G401.6 (cell line): ENCODE results near the gene FLAD1.

Experiments used
- FAIRE-seq: peaks from 2 replicates; lab custom pipeline; 2012; peaks lifted over from hg19 to GRCh38; lab: Jason Lieb, UNC

Gene FLAD1

GRCh38 chr1:155017041-155017945, 34.1 kb downstream of the FLAD1 start:
- FAIRE-seq: peak; percentile 95

- FAIRE-seq: no peak
These were observed 34.8 kb downstream of the FLAD1 start for GRCh38 chr1:155017946-155018316.

GRCh38 chr1:155018617-155019348, 35.6 kb downstream of the FLAD1 start:
- FAIRE-seq: no peak

DNA sequence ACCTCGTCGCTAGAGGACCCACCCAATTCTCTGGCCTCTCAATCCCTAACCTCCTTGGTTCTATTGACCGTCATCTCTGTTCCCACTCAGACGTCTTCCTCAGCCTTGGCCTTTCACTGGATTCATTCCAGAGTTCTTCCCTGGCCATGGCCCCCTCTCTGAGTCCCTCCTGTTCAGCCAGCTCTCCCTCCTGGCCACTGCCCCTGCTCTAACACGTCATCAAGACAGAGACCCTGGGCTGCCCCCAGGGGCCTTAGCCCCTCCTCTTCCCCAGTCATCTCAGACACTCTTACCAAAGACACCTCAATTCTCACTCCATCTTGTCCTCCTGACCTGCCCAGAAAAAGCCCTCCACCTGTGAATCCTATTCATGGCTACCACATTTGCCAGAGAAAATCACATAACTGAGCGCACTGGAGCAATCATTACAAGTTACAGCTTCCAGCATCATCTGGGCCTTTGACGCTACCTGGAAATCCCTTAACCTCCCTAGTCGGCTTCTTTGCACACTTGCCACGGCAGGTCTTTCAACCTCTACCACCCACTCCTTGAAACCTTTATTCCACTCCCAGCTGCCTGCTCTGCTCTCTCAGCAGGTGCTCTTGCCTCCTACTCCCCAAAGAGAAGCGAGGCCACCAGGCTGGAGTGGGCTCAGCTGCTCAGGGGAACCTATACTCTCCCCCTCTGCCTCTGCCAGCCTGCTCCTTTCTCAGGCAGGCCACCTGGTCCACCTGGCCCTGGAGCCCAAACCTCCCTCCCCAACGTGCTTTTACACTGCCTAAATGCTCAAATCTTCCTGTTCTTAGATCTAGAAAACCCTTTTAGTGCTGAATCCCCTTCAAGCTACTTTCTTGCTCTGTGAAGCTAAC, 36.5 kb downstream of the FLAD1 start:
- FAIRE-seq: no peak

DNA sequence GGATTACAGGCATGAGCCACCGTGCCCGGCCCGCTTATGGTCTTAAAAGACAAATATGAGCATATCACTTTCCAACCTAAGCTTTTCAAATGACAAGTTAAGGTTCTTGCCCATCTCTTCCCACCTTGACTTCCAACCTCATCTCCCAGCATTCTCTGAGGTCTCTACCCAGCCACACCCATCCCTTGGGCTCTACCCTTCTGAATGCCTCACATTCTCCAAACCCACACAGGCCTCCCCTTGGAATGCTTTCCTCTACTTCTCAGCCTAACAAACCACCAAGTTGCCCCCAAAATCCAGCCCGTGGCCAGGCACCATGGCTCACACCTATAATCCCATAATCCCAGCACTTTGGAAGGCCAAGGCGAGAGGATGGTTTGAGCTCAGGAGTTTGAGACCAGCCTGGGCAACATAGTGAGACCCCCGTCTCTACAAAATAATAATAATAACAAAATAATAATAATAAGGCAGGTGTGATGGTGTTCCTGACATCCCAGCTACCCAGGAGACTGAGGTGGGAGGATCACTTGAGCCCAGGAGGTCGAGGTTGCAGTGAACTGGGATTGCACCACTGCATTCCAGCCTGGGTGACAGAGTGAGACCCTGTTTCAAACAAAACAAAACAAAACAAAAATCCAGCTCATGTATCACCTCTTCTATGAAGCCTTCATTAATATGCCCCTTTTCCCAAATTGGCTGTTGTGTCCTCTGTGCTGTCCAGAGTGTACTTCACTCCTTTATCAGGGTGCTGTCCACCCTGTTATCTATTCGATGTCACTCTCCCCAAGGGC, 39.2 kb downstream of the FLAD1 start:
- no peak for FAIRE-seq

DNA sequence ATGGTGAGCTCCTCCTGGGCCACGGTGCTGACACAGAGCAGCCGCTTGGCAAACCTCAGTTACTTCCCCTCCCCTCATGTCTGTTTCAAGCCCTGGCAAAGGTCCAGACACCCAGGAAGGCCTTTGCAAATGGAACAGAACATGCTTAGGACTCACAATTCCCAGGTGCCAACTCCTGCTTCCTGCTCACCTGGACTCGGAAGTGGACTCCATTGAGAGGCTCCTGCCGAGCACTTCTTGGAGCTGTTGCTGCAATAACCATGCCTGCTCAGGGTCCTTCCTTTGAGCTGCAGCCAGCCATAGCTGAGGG, 39.7 kb downstream of the FLAD1 start:
- no peak for FAIRE-seq

DNA sequence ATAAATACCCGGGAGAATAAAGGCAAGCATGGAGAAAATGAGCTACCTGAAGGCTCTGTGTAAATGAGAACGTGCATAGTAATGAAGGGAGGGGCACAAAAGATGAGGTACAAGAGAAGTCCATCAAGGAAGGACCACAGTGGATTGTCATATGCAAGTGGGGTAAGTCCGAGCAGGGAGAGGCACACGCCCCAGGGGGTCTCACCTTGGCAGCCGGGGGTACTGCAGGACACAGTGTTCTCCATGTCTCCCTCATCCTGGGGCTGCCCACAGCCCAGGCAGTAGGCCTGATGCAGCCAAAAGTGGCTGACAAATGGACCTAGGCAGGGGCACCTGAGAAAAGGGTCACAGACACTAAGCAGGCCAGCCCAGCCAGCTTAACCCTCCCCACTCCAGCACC, 40.5 kb downstream of the FLAD1 start:
- no peak for FAIRE-seq

GRCh38 chr1:155024315-155024714, 41.2 kb downstream of the FLAD1 start:
- no peak for FAIRE-seq

DNA sequence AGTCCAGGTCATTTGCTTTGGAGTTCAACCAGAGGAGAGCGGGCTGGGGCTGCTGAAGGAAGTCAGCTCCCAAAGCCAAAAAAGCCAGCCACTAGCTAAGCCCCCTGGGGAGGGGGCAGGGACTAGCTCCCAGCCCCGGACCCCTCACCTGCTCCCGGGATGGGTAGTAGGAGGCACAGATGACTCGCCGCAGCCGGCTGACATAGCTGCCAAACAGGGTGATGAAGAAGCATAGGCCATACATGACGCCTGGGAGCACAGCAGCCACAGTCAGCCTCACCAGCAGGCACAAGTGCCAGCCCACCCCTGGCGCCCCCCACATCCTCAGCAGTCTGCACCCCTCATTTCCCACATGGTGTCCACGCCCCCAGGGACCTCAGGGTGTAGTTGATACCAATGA, 43.0 kb downstream of the FLAD1 start:
- FAIRE-seq: no peak

DNA sequence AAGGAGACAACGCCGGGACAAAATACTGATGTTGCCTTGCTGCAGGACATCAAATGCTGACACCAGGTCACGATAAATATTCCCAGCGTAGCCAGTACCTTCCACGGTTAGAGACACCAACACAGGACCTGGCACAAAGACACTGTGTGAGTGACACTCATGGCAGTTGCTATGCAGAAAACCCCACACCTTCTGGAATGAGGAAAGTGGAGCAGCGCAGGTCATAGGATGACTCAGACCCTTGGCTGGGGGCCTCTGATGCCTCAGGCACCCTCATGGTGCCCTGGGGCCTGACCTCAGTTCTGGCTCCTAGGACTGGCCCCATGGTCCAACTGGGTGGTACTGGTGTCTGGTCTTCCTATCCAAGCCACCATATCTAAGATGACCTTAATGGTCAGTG, 43.4 kb downstream of the FLAD1 start:
- no peak for FAIRE-seq

- no peak for FAIRE-seq
These were observed 46.5 kb downstream of the FLAD1 start for GRCh38 chr1:155029513-155030242.

- FAIRE-seq: no peak
These were observed 47.2 kb downstream of the FLAD1 start for GRCh38 chr1:155030243-155030795.

- no peak for FAIRE-seq
These were observed 47.8 kb downstream of the FLAD1 start for GRCh38 chr1:155030899-155031298.

- FAIRE-seq: no peak
These were observed 49.7 kb downstream of the FLAD1 start for GRCh38 chr1:155032886-155033285.

- no peak for FAIRE-seq
These were observed 50.4 kb downstream of the FLAD1 start, which contains the start of the genes DCST1 and DCST2 for GRCh38 chr1:155033524-155033923. Gene DCST1, plus strand, starts transcription at chr1:155033824. Its CDS starts 213 bp downstream, at chr1:155034037. Gene DCST2, minus strand, starts transcription at chr1:155033781. Its CDS starts 80 bp downstream, at chr1:155033701.

- no peak for FAIRE-seq
These were observed 51.4 kb downstream of the FLAD1 start for GRCh38 chr1:155034318-155035208.

- no peak for FAIRE-seq
These were observed 52.8 kb downstream of the FLAD1 start for GRCh38 chr1:155035936-155036335.

- no peak for FAIRE-seq
These were observed 53.9 kb downstream of the FLAD1 start for GRCh38 chr1:155037043-155037442.

DNA sequence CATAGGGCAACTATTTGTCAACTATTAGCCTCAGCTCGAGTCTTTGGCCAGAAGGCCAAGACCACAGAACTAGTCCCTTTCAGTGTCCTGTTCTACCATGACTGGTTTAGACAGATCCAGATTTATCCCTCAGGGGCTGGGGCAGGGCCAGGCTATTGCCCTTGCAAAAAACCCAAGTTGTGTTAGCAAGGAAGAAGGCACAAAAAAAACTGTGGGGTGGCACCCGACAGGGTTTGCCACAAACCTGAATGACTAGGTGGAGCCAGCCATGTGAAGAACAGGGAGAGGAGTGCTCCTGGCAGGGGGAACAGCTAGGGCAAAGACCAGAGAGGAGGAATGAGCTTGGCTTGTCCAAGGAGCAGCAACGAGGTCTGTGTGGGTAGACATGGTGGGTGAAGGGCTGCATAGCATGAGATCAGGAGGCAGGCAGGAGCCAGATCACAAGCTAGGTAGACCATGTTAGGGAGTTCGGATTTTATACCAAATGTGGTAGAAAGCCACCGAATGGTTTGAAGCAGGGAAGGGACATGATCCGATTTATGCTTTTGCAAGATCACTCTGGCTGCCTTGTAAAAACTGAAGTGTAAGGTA, 54.8 kb downstream of the FLAD1 start:
- FAIRE-seq: no peak
